H1 (cell line): ENCODE data around the gene INF2. TPM values are rescaled to one million over a fixed set of nuclear protein-coding genes. Genes with fewer than 3 reads are reported as not detected.

Experiments used
- CTCF ChIA-PET: fragments of 300-600 bp; sonication (Branson Sonifier 250); formaldehyde crosslinking; loops from one replicate; lab custom pipeline; 2021; ENCODE audit not compliant: partially characterized antibody; lab: Charles Lee
- POLR2A ChIA-PET: fragments of 300-600 bp; sonication (Branson Sonifier 250); formaldehyde crosslinking; loops from one replicate; lab custom pipeline; 2021; ENCODE audit warnings: inconsistent platforms; ENCODE audit not compliant: partially characterized antibody; lab: Charles Lee
- DNase-seq, 2 experiments: peaks; one replicate each; pipeline versions ENCODE4 v3.0.0 to v3.0.0-alpha.2; 2010 to 2022; ENCODE audit warnings: low spot score in 2 of 2, low read depth in 1 of 2, mixed read lengths in 1 of 2
- FAIRE-seq: peaks from 2 replicates; lab custom pipeline; 2011; peaks lifted over from hg19 to GRCh38; lab: Jason Lieb, UNC
- H2AFZ ChIP-seq: 2 replicates; pipeline ENCODE4 v1.8.1; 2012; ENCODE audit warnings: low read length, inconsistent platforms
- H2AK5ac ChIP-seq: 2 replicates; pipeline ENCODE4 v1.6.1; 2013; ENCODE audit warnings: low read depth, low read length
- H2BK120ac ChIP-seq: replicated peaks from 2 replicates; pipeline ENCODE3; 2013; ENCODE audit warnings: low read depth, low read length, inconsistent platforms
- H2BK12ac ChIP-seq: 2 replicates; pipeline ENCODE4 v1.6.1; 2013; ENCODE audit warnings: low read depth, low read length
- H2BK15ac ChIP-seq: 2 replicates; pipeline ENCODE4 v1.6.1; 2013; ENCODE audit warnings: low read length
- H2BK20ac ChIP-seq: 2 replicates; pipeline ENCODE4 v1.6.1; 2013; ENCODE audit warnings: low read length
- H2BK5ac ChIP-seq: 2 replicates; pipeline ENCODE4 v1.6.1; 2013; ENCODE audit warnings: low read depth, low read length
- H3K14ac ChIP-seq: 2 replicates; pipeline ENCODE4 v1.6.1; 2013; ENCODE audit warnings: inconsistent platforms; ENCODE audit not compliant: insufficient read length
- H3K18ac ChIP-seq: 2 replicates; pipeline ENCODE4 v1.6.1; 2013; ENCODE audit warnings: low read length; ENCODE audit errors: extremely low read depth
- H3K23ac ChIP-seq: 2 replicates; pipeline ENCODE4 v1.6.1; 2013; ENCODE audit warnings: inconsistent platforms; ENCODE audit not compliant: insufficient read length
- H3K23me2 ChIP-seq: 2 replicates; pipeline ENCODE4 v1.6.1; 2013; ENCODE audit warnings: low read depth, low read length
- H3K27ac ChIP-seq: 2 replicates; pipeline ENCODE4 v1.6.1; 2011; ENCODE audit warnings: low read depth, low read length, inconsistent platforms
- H3K27me3 ChIP-seq, 4 experiments: replicated peaks in 1 of 4; 1 replicate in 1 of 4; 2 replicates in 3 of 4; pipeline versions ENCODE4 v1.6.1 to v1.8.1; 2011 to 2013; ENCODE audit warnings: low read length in 3 of 4, mild to moderate bottlenecking in 3 of 4, inconsistent platforms in 2 of 4, mixed read lengths in 2 of 4, moderate library complexity in 1 of 4; ENCODE audit not compliant: control insufficient read depth in 3 of 4, insufficient read depth in 3 of 4; ENCODE audit errors: extremely low read depth in 1 of 4
- H3K36me3 ChIP-seq, 4 experiments: 2 replicates each; pipeline versions ENCODE4 v1.6.1 to v1.8.1; 2011 to 2013; ENCODE audit warnings: mild to moderate bottlenecking in 4 of 4, low read length in 3 of 4, moderate library complexity in 2 of 4, control low read depth in 1 of 4, inconsistent platforms in 1 of 4; ENCODE audit not compliant: insufficient read depth in 4 of 4, control insufficient read depth in 2 of 4
- H3K4ac ChIP-seq: replicated peaks from 2 replicates; pipeline ENCODE3; 2013; ENCODE audit warnings: low read length, low read depth, mixed read lengths, inconsistent platforms; ENCODE audit not compliant: insufficient read length
- H3K4me1 ChIP-seq, 4 experiments: replicated peaks in 1 of 4; 1 replicate in 1 of 4; 2 replicates in 3 of 4; pipeline versions ENCODE4 v1.6.1 to v1.8.1; 2011 to 2013; ENCODE audit warnings: low read length in 3 of 4, inconsistent platforms in 2 of 4, mixed read lengths in 1 of 4; ENCODE audit not compliant: insufficient read depth in 4 of 4, control insufficient read depth in 3 of 4
- H3K4me2 ChIP-seq, 2 experiments: 2 replicates each; pipeline versions ENCODE4 v1.6.1 to v1.8.1; 2011 to 2013; ENCODE audit warnings: low read depth in 2 of 2, low read length in 2 of 2, control low read depth in 1 of 2, inconsistent platforms in 1 of 2, mild to moderate bottlenecking in 1 of 2; ENCODE audit not compliant: insufficient read depth in 1 of 2
- H3K4me3 ChIP-seq, 4 experiments: fragments of 200-600, 300-600 bp in 1 of 4; sonication (generic), shearing (Covaris generic), sonication (Bioruptor Twin) in 1 of 4; 2 replicates each; pipeline versions ENCODE4 v1.5.1 to v1.8.1; 2011 to 2016; ENCODE audit warnings: low read length in 4 of 4, low read depth in 3 of 4, control low read depth in 2 of 4, inconsistent platforms in 2 of 4, mild to moderate bottlenecking in 2 of 4, mixed read lengths in 1 of 4, moderate library complexity in 1 of 4; ENCODE audit not compliant: insufficient read depth in 2 of 4; ENCODE audit errors: extremely low read depth in 1 of 4
- H3K56ac ChIP-seq: replicated peaks from 2 replicates; pipeline ENCODE3; 2013; ENCODE audit warnings: low read depth, mild to moderate bottlenecking, mixed read lengths, low read length, inconsistent platforms; ENCODE audit not compliant: insufficient read length
- H3K79me1 ChIP-seq: 2 replicates; pipeline ENCODE4 v1.6.1; 2013; ENCODE audit warnings: low read depth, low read length, control low read depth
- H3K79me2 ChIP-seq, 2 experiments: 2 replicates each; pipeline versions ENCODE4 v1.6.1 to v1.8.1; 2012 to 2013; ENCODE audit warnings: low read length in 2 of 2, mild to moderate bottlenecking in 2 of 2, inconsistent platforms in 1 of 2; ENCODE audit not compliant: insufficient read depth in 2 of 2, control insufficient read depth in 1 of 2
- H3K9ac ChIP-seq, 4 experiments: replicated peaks in 1 of 4; 1 replicate in 1 of 4; 2 replicates in 3 of 4; pipeline versions ENCODE4 v1.6.1 to v1.8.1; 2011 to 2013; ENCODE audit warnings: low read depth in 3 of 4, low read length in 3 of 4, control low read depth in 2 of 4, mild to moderate bottlenecking in 2 of 4, moderate library complexity in 2 of 4, inconsistent platforms in 1 of 4; ENCODE audit errors: extremely low read depth in 1 of 4
- H3K9me3 ChIP-seq, 2 experiments: 2 replicates each; pipeline versions ENCODE4 v1.6.1 to v1.8.1; 2012 to 2013; ENCODE audit warnings: mild to moderate bottlenecking in 2 of 2, moderate library complexity in 2 of 2, control low read depth in 1 of 2, inconsistent platforms in 1 of 2, low read depth in 1 of 2, low read length in 1 of 2, mixed read lengths in 1 of 2; ENCODE audit not compliant: insufficient read depth in 2 of 2
- H4K20me1 ChIP-seq, 2 experiments: replicated peaks in 1 of 2; 2 replicates each; pipeline versions ENCODE3 to v1.8.1; 2011 to 2013; ENCODE audit warnings: inconsistent platforms in 2 of 2, low read length in 2 of 2, mild to moderate bottlenecking in 1 of 2; ENCODE audit not compliant: insufficient read depth in 2 of 2, control insufficient read depth in 1 of 2
- H4K5ac ChIP-seq: 2 replicates; pipeline ENCODE4 v1.6.1; 2013; ENCODE audit warnings: low read length, low read depth, mixed read lengths, inconsistent platforms; ENCODE audit not compliant: insufficient read length
- H4K8ac ChIP-seq: 2 replicates; pipeline ENCODE4 v1.8.0; 2013; ENCODE audit warnings: mild to moderate bottlenecking, moderate library complexity, low read length, inconsistent platforms; ENCODE audit not compliant: insufficient read depth; ENCODE audit errors: extremely low read depth
- H4K91ac ChIP-seq: replicated peaks from 2 replicates; pipeline ENCODE3; 2013; ENCODE audit warnings: low read length, mixed read lengths, inconsistent platforms; ENCODE audit not compliant: insufficient read length
- ASH2L ChIP-seq: fragments of 200-600, 300-600 bp; sonication (generic); IDR thresholded peaks from one replicate; pipeline ENCODE4 v1.7.1; 2017; ENCODE audit warnings: low read length
- CEBPB ChIP-seq: IDR thresholded peaks from 2 replicates; pipeline ENCODE4 v1.6.1; 2012; ENCODE audit warnings: low read depth, low read length
- CHD2 ChIP-seq: IDR thresholded peaks from 2 replicates; pipeline ENCODE4 v1.6.1; 2012; ENCODE audit warnings: low read length, improper control_type of control experiment
- JUN ChIP-seq: IDR thresholded peaks from 2 replicates; pipeline ENCODE4 v1.6.1; 2011; ENCODE audit warnings: low read depth, mild to moderate bottlenecking, improper control_type of control experiment, low read length
- YY1 ChIP-seq: IDR thresholded peaks from 2 replicates; pipeline ENCODE4 v1.6.1; 2011; ENCODE audit warnings: low read depth, mild to moderate bottlenecking, low read length
- WGBS, 2 experiments: shearing (Covaris generic) in 1 of 2; methylation state at CpG; one replicate each; pipeline versions ENCODE4 v1.1.6 to v1.1.7; 2013 to 2015; ENCODE audit warnings: low lambda C conversion rate in 2 of 2, mixed read lengths in 2 of 2, inconsistent platforms in 1 of 2, low coverage in 1 of 2, missing lambda C conversion rate in 1 of 2; ENCODE audit not compliant: insufficient replicate concordance in 2 of 2, insufficient coverage in 1 of 2, insufficient read length in 1 of 2; ENCODE audit errors: extremely low coverage in 1 of 2, missing lambda C conversion rate in 1 of 2; 5-methylcytosine and 5-hydroxymethylcytosine counted together
- polyA plus RNA-seq, 7 experiments: library from polyadenylated mRNA; depleted of rRNA in 3 of 7; stranded (reverse) in 5 of 7; unstranded in 2 of 7; fragments of >200 nt in 5 of 7; fragments of 200-250 nt in 2 of 7; gene quantifications; 1 replicate in 5 of 7; 2 replicates in 1 of 7; 4 replicates in 1 of 7; pipeline versions ENCODE4 v1.2.1 to v1.2.3, GENCODE V29; 2011 to 2013; ENCODE audit warnings: missing spikeins in 2 of 7, mixed read lengths in 2 of 7
- total RNA-seq: library from RNA; stranded (reverse); fragmentation: NEBNext Ultra II Directional; extraction: Animal tissue kit (Norgen Biotek cat#: 25700); gene quantifications from 2 replicates; pipeline ENCODE4 v1.2.1, GENCODE V29; 2021

The INF2 gene
- total and polyA plus RNA-seq, 2 of the 8 experiments (the other 6 are each of a cell fraction or from before 2014, with no cell fraction given), result 29.1 to 59.5 TPM

DNA sequence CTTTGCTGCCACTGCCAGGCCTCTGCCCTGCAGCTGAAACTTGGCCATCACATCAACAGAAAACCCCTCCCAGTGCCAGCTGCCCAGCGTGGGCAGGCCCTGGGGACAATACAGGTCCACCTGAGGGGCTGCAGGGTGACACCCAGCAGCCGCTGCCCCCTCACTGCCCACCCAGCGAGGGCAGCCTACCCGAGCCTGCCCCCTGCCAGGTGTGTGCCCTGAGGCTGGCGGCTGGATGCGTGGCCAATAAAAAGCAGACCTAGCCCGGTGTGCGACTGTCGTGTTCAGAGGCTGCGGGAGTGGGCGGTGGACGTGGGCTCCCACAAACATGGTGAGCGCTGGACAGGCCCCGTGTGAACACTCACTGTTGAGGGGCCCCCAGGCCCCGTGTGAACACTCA lies 29.9 kb downstream of the INF2 start:
- Histone ChIP-seq H3K9ac (no peak overlapping the region), H3K79me2 (no peaks in the 10 kb centered on the region), H3K9me3 (no peaks in the 10 kb centered on the region), H3K27ac (no peak overlapping the region), H4K8ac (no peak overlapping the region), H3K14ac (no peak overlapping the region), H3K23ac (no peak overlapping the region), H2AK5ac (no peak overlapping the region), H3K4ac (no peak overlapping the region), H4K5ac (no peak overlapping the region), H2BK15ac (no peak overlapping the region), H3K18ac (no peak overlapping the region), H4K91ac (no peak overlapping the region), H2BK20ac (no peak overlapping the region), H3K4me1 (peaks cover 0 to 7% (median 2%) of the 10 kb centered on the region in 4 experiments; a peak in 3 of 7 replicates), H2BK5ac (no peak overlapping the region), H3K56ac (no peak overlapping the region), H3K27me3 (no peaks in the 10 kb centered on the region; a peak in 1 of 7 replicates), H2AFZ (no peak overlapping the region), H2BK12ac (no peak overlapping the region), H2BK120ac (no peak overlapping the region), H3K23me2 (peaks cover 3% of the 10 kb centered on the region; the same call in 1 of the 2 replicates), H3K4me3 (no peak overlapping the region), H3K4me2 (no peak overlapping the region), H4K20me1 (peaks cover 0 to 4% of the 10 kb centered on the region in 2 experiments), H3K36me3 (peaks cover 0 to 14% (median 0%) of the 10 kb centered on the region in 4 experiments; a peak in 2 of 8 replicates), H3K79me1 (no peaks in the 10 kb centered on the region)
- ChIA-PET CTCF (no interaction called here), POLR2A (interaction anchor here (0.8 to 1.7 kb wide), 3 partner anchors 9 to 32 kb away, joined by 3 to 4 read pairs (median 4); no protein-coding TSS in a partner anchor)
- WGBS, 2 experiments, result 87% methylated on average over 13 of the region's 15 CpGs; no CpG with 5 or more reads in 1 of the 2 experiments
- DNase-seq, result no peak
- FAIRE-seq, result no peak
- TF ChIP-seq CHD2 (no peak), ASH2L (no peak), CEBPB (no peak), YY1 (no peak), JUN (no peak)
